Stomach (tissue), 4 donors: ENCODE measurements around the gene FBLN7.

Experiments used
- CTCF ChIP-seq, 7 experiments: fragments of 450-650 bp in 4 of 7; fragments of 200-600 bp in 3 of 7; sonication (generic) in 3 of 7; IDR thresholded peaks; one replicate each; pipeline ENCODE4 v1.5.1; 2016 to 2019; ENCODE audit warnings: antibody characterized with exemption in 7 of 7, control low read depth in 2 of 7, mild to moderate bottlenecking in 1 of 7
- EP300 ChIP-seq: sonication (generic); formaldehyde crosslinking; IDR thresholded peaks from one replicate; pipeline ENCODE4 v1.6.1; 2017; ENCODE audit warnings: antibody characterized with exemption
- POLR2A ChIP-seq, 4 donors: fragments of 450-650 bp; IDR thresholded peaks; one replicate each; pipeline ENCODE4 v1.6.1; 2016; ENCODE audit warnings: antibody characterized with exemption in 4 of 4, control low read depth in 2 of 4, mild to moderate bottlenecking in 1 of 4, moderate library complexity in 1 of 4
- POLR2AphosphoS5 ChIP-seq, 3 donors: sonication (generic); formaldehyde crosslinking; IDR thresholded peaks; one replicate each; pipeline ENCODE4 v1.6.1; 2016; ENCODE audit warnings: antibody characterized with exemption in 3 of 3

GRCh38 chr2:112181571-112182290, 43.5 kb downstream of the FBLN7 start:
- TF ChIP-seq CTCF (IDR thresholded peaks at IDR 0.05), result no peak
- TF ChIP-seq POLR2AphosphoS5 (IDR thresholded peaks at IDR 0.05), result no peak
- TF ChIP-seq POLR2A (IDR thresholded peaks at IDR 0.05), result no peak
- TF ChIP-seq EP300, result no peak
